Measurements from ENCODE around the gene JARID2.

GRCh38 chr6:15408008-15408407 lies 162.1 kb downstream of the JARID2 start:
- TF ChIP-seq CTCF (conservative IDR thresholded peaks at IDR 0.05 in 1 of 2, IDR thresholded peaks at IDR 0.05 in 1 of 2; ENCODE audit: extremely low read depth in 1 of 2, insufficient read depth in 1 of 2, low read depth in 1 of 2, low read length in 2 of 2) (no peak), EZH2 (IDR thresholded peaks at IDR 0.05; ENCODE audit: borderline replicate concordance, low read length) (no peak)

Measured in mammary epithelial cell (primary cell).